Measurements from ENCODE around the gene BECN2.

The BECN2 gene

GRCh38 chr1:241926141-241926540 lies 31.4 kb upstream of the BECN2 start:
- no peak overlapping the region for H3K4me3 Mint-ChIP-seq
- no peaks in the 10 kb centered on the region for H3K9me3 Mint-ChIP-seq
- no peaks in the 10 kb centered on the region for H3K36me3 Mint-ChIP-seq (ENCODE audit: low read depth)
- no peaks in the 10 kb centered on the region for H3K27me3 Mint-ChIP-seq (ENCODE audit: low read depth)
- H3K27ac Mint-ChIP-seq: no peak overlapping the region
- no peaks in the 10 kb centered on the region for H3K4me1 Mint-ChIP-seq
- no peak for TF ChIP-seq CTCF (IDR thresholded peaks at IDR 0.05; ENCODE audit: unreplicated experiment in 3 of 3)

- H3K4me3 Mint-ChIP-seq: no peak overlapping the region
- no peaks in the 10 kb centered on the region for H3K4me1 Mint-ChIP-seq
- TF ChIP-seq CTCF (IDR thresholded peaks at IDR 0.05; ENCODE audit: unreplicated experiment in 3 of 3): no peak
- no peak overlapping the region for H3K27ac Mint-ChIP-seq
- no peaks in the 10 kb centered on the region for H3K27me3 Mint-ChIP-seq (ENCODE audit: low read depth)
- no peaks in the 10 kb centered on the region for H3K36me3 Mint-ChIP-seq (ENCODE audit: low read depth)
- H3K9me3 Mint-ChIP-seq: no peaks in the 10 kb centered on the region
Measured at GRCh38 chr1:241927321-241927720, 30.2 kb upstream of the BECN2 start.

- Mint-ChIP-seq H3K4me3 (no peak overlapping the region), H3K36me3 (ENCODE audit: low read depth) (no peaks in the 10 kb centered on the region), H3K9me3 (no peaks in the 10 kb centered on the region), H3K27me3 (ENCODE audit: low read depth) (peaks cover 7% of the 10 kb centered on the region), H3K27ac (no peak overlapping the region), H3K4me1 (no peaks in the 10 kb centered on the region)
- no peak for TF ChIP-seq CTCF (IDR thresholded peaks at IDR 0.05; ENCODE audit: unreplicated experiment in 3 of 3)
Measured at GRCh38 chr1:241932845-241933244, 24.7 kb upstream of the BECN2 start.

GRCh38 chr1:241934201-241934848 lies 23.2 kb upstream of the BECN2 start:
- H3K4me1 Mint-ChIP-seq: no peaks in the 10 kb centered on the region
- peaks cover 7% of the 10 kb centered on the region for H3K27me3 Mint-ChIP-seq (ENCODE audit: low read depth)
- no peak for TF ChIP-seq CTCF (IDR thresholded peaks at IDR 0.05; ENCODE audit: unreplicated experiment in 3 of 3)
- H3K27ac Mint-ChIP-seq: no peak overlapping the region
- no peaks in the 10 kb centered on the region for H3K36me3 Mint-ChIP-seq (ENCODE audit: low read depth)
- H3K9me3 Mint-ChIP-seq: peaks cover 5% of the 10 kb centered on the region
- H3K4me3 Mint-ChIP-seq: no peak overlapping the region

GRCh38 chr1:241934866-241935265 lies 22.7 kb upstream of the BECN2 start:
- Mint-ChIP-seq H3K4me3 (no peak overlapping the region), H3K27ac (no peak overlapping the region), H3K36me3 (ENCODE audit: low read depth) (no peaks in the 10 kb centered on the region), H3K4me1 (no peaks in the 10 kb centered on the region), H3K9me3 (peaks cover 10% of the 10 kb centered on the region), H3K27me3 (ENCODE audit: low read depth) (peaks cover 7% of the 10 kb centered on the region)
- TF ChIP-seq CTCF (IDR thresholded peaks at IDR 0.05; ENCODE audit: unreplicated experiment in 3 of 3): no peak

- Mint-ChIP-seq H3K4me1 (no peaks in the 10 kb centered on the region), H3K9me3 (peaks cover 13% of the 10 kb centered on the region), H3K36me3 (ENCODE audit: low read depth) (no peaks in the 10 kb centered on the region), H3K27ac (no peak overlapping the region), H3K27me3 (ENCODE audit: low read depth) (peaks cover 3% of the 10 kb centered on the region), H3K4me3 (no peak overlapping the region)
- TF ChIP-seq CTCF (IDR thresholded peaks at IDR 0.05; ENCODE audit: unreplicated experiment in 3 of 3): no peak
Measured at GRCh38 chr1:241939798-241940197, 17.8 kb upstream of the BECN2 start.

Measured in nephron (organoid).